GM12872 (cell line): ENCODE measurements around the gene MAML3.

ENCODE experiments used
- TF ChIP-seq, protein P1 (sequence below): IDR thresholded peaks from 3 replicates; pipeline ENCODE4 v1.5.1; 2011; ENCODE audit warnings: low read depth, mild to moderate bottlenecking, low read length, moderate library complexity; ENCODE audit not compliant: insufficient read depth

Gene MAML3

GRCh38 chr4:140108713-140109230, 45.2 kb downstream of the MAML3 start:
- TF ChIP-seq, protein P1, sequence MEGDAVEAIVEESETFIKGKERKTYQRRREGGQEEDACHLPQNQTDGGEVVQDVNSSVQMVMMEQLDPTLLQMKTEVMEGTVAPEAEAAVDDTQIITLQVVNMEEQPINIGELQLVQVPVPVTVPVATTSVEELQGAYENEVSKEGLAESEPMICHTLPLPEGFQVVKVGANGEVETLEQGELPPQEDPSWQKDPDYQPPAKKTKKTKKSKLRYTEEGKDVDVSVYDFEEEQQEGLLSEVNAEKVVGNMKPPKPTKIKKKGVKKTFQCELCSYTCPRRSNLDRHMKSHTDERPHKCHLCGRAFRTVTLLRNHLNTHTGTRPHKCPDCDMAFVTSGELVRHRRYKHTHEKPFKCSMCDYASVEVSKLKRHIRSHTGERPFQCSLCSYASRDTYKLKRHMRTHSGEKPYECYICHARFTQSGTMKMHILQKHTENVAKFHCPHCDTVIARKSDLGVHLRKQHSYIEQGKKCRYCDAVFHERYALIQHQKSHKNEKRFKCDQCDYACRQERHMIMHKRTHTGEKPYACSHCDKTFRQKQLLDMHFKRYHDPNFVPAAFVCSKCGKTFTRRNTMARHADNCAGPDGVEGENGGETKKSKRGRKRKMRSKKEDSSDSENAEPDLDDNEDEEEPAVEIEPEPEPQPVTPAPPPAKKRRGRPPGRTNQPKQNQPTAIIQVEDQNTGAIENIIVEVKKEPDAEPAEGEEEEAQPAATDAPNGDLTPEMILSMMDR, result no peak

- TF ChIP-seq, protein P1, result no peak
These were observed 45.7 kb downstream of the MAML3 start for GRCh38 chr4:140108243-140108642.

GRCh38 chr4:140106289-140106844, 47.6 kb downstream of the MAML3 start:
- TF ChIP-seq, protein P1, result no peak

DNA sequence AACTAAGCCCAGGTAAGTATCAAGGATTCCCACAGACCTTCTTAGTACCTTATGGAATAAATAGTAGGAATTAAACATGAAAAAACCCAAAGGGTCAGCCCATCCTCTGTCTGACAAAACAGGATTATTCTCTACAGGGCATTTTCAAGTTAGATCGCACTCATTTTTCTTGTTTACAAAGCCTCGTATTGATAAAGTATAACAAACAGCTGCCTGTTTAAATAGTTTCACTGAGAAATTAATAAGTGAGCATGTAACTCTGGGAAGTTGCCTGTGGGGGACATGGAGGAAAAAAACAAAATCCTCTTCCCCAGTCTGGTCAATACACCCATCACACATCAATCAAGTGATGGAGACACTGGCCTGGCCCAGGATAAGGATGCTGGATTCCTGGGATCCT, 48.5 kb downstream of the MAML3 start:
- TF ChIP-seq, protein P1, result no peak

GRCh38 chr4:140103676-140104075, 50.3 kb downstream of the MAML3 start:
- TF ChIP-seq, protein P1, result no peak

DNA sequence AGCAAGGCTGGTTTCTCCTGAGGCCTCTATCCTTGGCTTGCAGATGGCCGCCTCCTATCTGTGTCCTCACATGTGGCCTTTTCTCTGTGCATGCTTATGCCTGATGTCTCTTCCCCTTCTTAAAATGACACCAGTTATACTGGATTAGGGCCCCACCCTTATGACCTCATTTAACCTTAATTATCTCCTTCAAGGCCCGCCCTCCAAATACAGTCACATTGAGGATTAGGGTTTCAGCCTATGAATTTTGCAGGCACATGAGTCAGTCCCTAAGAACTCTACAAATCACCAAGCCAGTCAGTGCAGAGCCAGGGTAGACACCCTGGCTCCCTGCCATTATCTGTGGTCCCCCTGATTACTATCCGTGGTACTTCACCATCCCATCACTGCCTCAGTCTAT, 51.6 kb downstream of the MAML3 start:
- TF ChIP-seq, protein P1, result no peak

DNA sequence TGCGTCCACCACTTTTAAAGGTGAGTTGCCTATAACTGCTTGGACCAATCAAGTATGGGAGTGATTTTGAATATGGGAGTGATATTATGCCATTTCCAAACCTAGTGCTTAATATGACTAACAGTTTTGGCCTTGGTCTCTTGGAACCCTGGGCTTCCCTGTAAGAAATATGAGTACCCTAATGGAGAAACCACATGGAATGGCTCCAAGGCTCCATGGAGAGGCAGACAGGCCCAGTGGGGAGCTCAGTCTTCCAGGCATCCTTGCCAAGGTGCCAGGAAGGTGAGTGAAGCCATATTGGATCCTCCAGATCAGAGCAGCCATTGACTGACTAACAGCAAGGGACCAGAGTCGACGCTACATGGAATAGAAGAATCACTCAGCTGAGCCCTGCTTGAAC, 53.2 kb downstream of the MAML3 start:
- TF ChIP-seq, protein P1, result no peak

GRCh38 chr4:140099983-140100382, 54.0 kb downstream of the MAML3 start:
- TF ChIP-seq, protein P1, result no peak
